Stimulated activated CD4-positive, alpha-beta T cell treated with anti-CD3 and anti-CD28 coated beads, Interleukin-1b, Interleukin-23, amount 100 ng/mL, for 4 hours (primary cell): ENCODE data around the gene LRRC45.

ENCODE experiments used
- DNase-seq, 2 donors: peaks; one replicate each; pipeline ENCODE4 v3.0.0-alpha.2; 2020; ENCODE audit warnings: low read depth in 2 of 2

The LRRC45 gene

DNA sequence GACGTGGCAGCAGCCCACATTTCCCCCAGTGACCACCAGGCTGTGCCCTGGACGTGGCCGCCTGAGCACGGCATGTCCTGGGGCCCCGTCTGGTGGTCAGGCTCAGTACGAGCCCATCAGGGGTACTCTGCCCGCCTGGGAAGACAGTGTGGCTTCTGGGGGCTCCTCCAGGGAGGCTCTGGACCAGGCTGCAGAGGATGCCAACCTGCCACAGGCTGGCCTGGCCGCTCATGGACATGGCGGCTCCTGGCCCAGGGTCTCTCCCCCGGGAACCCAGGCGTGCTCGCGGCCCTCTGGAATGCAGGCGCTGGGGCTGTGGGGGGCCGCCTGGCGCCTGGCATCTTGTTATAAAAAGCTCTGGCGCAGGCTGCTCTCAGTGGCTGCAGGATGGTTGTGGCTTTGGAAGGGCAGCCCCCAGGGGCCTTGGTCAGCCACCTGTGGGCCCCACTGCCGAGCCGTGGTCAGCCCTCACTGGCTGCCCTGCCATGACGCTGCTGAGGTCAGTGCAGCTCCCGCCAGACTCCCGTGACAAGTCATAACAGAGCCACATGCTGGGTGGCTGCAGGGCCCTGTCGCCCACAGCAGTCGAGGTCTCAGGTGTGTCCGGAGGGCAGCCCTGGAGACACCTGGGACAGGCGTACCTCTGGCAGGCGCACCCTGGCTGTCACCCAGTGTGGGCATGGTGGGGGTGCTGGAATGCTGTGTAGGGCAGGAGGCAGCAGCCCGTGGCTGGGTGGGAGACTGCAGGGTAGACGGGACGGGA lies 15.4 kb upstream of the LRRC45 start:
- no peak for DNase-seq

DNA sequence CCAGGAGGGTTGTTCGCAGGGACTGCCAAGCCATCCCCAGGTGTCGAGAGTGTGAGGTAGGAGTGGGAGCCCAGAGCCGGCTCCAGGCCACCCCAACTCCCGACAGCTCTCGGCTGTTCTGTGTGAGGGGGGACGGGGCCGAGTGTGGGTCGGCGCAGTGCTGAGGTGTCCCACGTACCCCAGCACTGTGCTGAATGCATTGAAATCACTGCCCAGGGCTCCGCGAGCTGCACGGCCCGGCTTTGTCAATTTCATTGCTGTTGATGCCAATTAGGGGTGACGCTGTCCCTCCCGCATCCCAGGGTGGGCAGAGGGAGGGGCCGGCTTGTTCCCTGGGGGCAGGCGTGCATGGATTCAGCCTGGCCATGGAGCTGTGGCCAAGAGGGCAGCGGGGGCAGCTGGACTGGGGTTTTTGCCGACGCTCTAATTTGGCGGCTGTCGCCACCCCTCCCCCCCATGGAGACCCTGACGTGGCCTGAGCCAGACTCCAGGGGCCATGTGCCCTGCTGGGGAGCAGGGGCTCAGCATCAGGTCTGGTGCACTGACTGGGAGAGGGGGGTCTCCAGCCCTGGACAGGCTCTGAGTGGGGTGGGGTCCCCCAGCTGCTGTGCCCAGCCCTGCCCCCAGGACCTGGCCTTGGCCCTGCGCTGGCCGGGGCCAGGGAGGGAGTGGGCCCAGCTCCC lies 14.7 kb upstream of the LRRC45 start:
- DNase-seq: no peak

DNA sequence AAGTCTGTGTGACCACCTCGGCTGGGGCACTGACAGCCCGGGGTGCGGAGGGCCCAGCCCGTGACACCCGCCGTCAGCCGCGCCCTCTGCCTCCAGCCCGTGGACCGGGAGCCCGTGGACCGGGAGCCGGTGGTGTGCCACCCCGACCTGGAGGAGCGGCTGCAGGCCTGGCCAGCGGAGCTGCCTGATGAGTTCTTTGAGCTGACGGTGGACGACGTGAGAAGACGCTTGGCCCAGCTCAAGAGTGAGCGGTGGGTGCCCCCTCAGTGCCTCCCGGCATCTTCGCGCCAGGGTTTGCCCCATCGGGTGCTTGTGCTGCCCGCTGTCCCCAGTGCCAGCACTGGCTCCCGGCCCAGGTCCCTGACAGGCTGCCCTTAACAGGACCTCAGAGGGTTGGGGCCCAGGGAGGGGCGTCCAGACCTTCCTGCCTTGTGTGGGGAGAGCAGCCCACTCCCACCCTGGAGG lies 14.1 kb upstream of the LRRC45 start:
- DNase-seq: no peak

DNA sequence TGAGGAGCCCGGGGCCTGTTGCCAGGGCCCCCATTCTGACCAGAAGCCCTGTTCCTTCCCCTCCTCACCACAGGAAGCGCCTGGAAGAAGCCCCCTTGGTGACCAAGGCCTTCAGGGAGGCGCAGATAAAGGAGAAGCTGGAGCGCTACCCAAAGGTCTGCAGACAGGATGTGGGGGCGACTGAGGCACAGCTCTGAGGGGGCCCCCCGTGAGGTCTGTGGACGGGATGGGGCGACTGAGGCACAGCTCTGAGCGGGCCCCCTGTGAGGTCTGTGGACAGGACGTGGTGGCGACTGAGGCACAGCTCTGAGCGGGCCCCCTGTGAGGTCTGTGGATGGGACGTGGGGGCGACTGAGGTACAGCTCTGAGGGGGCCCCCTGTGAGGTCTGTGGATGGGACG lies 13.7 kb upstream of the LRRC45 start:
- DNase-seq: no peak

DNA sequence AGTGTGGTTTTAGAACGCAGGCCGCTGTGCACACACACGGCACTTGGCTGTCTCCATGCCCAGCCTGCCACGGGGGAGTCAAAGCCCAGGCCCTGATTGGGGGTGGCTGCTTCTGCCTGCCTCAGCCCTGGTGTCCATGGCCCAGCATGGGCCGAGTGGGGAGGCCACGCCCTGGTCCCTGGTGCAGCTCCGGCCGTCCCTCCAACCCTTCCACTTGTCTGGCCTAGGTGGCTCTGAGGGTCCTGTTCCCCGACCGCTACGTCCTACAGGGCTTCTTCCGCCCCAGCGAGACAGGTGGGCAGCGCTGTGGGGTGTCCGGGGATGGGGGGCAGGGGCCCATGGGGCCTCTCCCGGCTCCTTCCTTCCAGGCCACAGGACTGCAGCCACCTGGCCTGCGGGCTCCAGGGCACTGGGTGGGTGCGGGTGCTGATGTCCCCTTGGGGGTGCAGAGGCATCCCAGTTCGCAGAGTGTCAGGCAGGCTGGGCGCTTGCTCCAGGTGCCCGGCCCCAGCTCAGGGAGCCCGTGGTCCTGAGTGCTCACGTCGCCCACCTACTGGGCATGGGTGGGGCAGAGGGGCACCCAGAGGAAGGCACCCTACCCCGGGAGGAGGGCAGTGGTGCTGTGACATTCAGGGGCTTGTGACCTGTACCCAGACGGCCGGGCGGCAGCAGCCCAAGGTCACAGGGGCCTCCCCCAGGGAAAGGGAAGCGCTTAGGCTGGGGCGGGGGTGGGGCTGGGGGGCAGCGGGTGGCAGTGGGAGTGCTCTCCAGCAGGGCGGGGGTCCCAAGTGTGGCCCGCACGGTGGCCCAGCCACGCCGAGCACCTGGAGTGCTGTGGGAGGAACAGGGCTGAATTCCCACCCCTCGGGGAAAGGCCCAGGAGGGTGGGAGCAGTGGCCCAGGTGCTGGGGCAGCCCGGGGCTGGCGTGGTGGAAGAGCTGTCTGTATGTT lies 12.3 kb upstream of the LRRC45 start:
- no peak for DNase-seq

DNA sequence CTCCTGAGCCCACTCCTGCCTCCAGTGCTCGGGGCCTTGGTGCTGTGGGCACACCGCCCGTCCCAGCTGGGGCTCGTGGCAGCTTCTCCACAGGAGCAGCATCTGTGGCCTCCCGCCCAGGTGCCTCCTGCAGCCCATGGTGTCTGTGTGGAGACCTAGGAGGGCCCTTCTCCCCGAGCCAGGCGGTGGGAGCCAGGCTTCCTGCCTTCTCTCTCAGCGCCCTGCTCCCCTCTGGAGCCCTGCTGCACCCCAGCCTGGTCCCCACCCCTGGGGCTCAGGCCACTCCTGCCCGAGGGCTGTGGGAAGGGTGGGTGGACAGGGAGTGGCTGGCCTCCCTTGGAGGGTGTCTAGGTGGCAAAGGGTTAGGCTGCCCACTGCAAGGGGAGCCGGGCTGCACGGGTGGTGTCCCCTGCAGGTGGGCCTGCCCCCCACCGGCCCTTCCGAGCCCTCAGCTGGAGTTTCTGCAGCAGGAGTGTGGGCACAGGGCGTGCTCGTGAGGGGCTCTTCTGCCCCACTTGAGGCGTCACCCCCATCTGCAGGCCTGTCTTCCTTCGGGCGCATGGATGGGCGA lies 11.4 kb upstream of the LRRC45 start:
- DNase-seq: no peak

DNA sequence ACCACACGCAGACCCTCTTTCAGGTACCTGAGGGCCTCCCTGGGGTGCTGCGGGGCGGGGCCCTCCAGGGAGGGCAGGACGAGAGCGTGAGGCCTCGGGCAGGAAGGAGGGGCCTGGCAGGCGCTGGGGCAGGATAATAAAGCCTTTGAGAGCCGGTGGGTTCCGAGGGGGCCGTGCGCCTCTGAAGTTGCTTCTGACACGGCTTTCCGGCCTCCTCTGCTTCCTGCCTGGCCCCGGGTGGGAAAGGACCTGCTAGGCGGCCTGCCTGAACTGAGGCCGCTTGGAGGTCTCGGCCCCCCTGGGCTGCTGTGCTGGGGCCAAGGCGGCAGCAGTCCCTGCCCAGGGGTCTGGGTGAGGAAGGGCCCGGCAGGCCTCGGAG lies 10.9 kb upstream of the LRRC45 start:
- no peak for DNase-seq

DNA sequence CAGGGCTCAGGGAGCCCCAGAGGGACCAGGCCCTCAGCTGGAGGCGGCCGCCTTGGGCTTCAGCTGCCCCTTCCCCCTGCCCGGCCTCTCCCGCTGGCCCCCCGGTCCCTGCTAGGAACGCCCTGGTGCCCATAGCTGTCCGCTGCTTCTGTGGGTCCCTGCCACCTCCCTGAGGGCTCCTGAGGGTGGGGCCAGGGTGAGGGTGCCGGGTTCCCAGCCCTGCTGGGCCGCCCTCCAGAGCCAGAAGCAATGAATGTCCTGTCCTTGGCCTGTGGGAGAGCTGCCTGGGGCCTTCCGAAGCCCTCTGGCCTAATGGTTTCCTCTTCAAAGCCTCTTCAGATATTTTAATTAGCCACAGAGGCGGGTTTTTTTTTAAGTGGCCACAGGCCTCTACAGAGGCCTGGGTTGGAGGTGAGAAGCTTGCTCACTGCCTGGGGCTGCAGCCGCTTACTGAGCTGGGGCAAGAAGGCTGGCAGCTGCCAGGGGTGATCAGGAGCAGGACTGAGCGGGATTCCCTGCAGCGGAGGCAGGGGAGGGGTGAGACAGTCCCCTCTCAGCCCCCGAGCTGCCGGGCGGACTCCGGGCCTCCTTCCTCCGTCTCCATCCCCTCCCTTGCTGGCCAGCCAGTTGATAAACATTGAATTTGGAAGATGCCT lies 10.3 kb upstream of the LRRC45 start:
- DNase-seq: no peak

DNA sequence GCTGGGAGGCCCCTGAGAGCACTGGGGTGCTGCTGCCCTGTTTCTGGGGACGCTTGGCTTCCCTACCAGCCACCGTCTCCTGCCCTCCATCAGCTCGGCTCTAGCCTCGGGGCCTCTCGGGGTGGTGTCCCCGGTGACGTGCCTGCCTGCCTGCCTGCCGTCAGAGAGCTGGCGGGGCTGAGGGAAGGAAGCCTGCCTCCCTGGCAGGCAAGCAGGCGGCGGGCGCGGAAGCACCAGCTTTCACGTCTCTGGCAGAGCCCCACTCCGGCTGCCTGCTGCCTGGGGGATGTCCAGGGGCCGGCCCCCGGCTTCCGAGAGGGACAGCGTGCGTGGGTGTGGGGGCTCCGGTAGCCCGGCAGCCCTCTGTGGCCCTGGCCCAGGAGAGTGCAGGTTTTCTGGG lies 9.8 kb upstream of the LRRC45 start:
- DNase-seq: no peak

DNA sequence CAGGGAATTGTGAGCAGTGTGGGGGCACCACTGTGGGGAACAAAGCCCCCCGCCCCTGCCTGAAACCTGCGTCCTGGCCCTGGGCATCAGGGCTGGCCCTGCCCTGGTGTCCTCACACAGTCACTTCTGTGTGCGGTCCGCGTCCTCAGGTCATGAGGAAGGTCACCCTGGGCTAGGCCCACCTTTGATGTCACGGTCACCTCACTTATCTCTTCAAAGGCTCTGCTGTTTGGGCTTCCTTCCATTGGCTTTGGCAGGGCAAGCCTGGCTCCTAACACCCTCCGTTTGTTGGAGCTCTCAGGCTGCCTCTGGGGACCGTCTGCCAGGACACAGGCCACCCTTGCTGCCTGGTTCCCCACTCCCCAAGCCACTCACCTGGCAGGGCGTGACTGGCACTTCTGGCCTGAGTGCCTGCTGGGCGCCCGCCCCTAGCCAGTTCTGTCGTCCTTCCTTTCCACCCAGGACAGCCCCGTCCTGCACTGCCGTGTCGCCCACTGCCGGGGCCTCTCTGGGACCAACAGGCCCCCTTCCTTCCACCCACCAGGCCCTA lies 9.3 kb upstream of the LRRC45 start:
- no peak for DNase-seq

DNA sequence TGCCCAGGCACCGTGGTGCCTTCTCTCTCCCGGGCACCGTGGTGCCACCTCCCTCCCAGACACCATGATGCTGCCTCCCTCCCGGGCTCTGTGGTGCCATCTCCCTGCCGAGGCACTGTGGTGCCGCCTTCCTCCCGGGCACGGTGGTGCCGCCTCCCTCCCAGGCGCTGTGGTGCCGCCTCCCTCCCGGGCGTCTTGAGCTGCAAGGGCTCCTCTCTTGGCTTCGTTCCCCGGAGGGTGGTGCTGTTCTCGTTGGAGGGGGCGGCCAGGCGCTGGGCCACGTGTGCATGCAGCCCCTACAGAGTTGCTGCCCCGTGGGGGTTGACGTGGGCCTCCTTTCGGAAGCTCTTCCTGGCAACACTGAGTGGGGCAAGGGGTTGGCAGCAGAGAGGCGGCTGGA lies 8.7 kb upstream of the LRRC45 start:
- no peak for DNase-seq

DNA sequence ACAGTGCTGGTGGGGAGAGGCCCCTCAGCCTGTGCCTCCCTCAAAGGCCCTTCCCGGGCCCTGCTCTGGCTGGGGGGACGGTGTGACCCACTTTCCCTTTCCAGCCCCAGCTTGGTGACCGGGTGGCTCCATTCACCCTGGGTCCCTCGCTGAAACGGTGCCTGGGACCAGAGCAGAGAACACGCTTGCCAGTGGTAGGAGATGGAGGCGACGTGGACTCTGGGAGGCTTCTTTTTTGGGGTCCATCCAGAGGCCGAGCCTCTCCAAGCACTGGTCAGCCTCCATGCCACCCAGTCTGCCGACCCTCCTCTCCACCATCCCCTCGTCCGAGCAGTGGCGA lies 8.2 kb upstream of the LRRC45 start:
- no peak for DNase-seq

DNA sequence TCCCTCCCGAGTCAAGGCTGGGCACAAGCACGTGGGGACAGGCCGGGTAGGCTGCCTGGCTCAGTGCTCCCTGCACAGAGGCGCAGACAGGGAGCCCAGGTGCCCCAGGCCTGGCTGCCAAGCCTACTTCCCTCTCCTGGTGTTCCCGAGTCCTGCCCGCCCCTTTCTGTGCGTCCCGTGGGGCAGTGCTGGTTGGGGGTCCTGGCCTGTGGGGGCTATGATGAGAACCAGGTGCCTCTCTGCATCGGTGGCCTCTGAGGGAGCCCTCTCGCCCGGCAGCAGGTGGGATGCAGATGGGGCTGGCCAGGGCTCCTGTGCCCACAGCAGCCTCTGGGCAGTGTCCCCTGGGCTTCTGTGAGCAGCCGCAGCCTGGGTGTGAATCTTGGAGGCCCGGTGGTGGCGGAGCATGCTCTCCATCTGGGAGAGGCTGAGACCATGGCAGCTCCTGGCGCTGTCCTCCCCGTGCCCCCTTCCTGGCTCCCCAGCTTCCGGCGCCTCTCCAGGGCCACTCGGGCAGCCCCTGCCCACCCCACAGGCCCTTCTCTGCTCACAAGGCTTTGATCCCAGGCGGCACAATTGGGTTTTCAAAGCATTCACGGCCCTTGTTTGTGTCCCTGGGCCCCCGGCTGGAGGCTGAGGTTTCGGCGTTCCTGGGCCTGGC lies 7.7 kb upstream of the LRRC45 start:
- no peak for DNase-seq

DNA sequence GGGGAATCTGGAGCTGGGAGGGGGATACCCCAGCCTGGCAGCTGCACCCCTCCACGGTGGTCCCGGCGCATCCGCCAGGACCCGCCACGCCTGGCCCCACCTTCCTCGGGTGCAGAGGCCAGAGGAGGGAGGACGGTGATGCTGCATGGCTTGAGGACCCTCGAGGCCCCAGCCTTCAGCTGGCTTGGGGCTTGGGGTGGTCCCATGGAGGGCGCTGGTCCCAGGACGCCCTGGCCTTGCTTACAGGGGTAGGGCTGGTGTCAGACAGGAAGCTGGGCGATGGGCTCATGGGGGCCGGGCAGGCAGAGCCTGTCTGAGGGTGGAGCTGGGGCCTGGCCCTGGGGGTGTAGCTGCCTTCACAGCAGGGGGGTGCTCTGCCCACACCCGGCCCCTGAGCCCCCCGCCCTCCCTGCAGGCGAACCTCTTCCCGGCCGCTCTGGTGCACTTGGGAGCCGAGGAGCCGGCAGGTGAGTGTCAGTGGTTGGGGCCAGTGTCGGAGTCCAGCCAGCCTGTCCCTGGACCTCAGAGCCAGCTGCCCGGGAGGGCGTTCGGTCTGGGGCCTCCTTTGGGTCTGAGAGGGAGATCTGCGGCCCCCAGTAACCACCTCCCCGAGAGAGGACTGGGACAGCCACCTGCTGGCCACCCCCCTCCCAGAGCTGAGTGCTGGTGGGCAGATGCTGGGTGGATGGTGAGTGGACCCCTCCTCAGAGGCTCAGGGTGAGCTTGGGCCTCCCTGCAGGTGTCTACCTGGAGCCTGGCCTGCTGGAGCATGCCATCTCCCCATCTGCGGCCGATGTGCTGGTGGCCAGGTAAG lies 6.8 kb upstream of the LRRC45 start:
- DNase-seq: no peak

DNA sequence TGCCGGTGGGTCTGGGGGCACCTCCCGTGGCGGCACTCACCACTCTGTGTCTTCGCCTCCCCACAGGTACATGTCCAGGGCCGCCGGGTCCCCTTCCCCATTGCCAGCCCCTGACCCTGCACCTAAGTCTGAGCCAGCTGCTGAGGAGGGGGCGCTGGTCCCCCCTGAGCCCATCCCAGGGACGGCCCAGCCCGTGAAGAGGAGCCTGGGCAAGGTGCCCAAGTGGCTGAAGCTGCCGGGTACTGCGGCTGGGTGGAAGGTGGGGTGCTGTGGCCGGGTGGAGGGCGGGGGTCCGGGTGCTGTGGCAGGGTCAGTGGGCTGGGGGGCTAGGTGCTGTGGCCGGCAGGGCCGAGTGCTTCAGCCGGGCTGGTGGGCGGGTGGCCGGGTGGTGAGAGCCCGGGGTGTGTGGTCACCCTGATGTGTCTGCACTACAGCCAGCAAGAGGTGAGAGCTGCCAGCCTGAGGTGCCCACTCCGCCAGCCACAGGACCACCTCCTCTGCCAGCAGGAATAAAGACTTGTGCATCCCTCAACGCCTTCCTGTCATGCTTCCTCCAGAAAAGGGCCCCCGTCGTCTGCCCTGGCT lies 6.1 kb upstream of the LRRC45 start:
- no peak for DNase-seq

DNA sequence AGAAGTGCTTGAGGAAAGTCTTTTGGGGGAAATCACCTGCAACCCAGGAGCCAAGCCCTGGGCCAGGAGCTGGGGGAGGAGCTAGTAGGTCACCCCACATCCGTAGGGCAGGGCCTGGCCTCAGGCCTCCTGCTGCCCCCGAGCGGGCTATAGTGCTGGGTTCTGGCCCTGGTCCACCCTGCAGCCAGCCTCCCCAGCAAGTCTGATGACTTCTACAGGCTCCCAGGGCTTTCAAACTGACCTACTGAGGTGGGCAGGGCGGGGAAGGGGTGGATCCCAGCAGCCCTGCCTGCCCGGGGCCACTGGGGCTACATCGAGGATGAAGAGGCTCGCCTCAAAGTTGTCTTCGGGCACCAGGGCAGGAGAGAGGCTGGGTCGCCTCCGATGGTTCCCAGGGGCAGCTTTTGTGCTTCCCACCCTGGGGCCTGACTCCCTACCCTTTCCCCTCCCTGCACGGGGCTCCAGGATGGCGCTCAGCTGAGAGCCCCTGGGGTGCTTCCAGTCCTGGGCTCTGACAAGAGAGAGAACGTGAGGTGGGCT lies 5.4 kb upstream of the LRRC45 start:
- no peak for DNase-seq

DNA sequence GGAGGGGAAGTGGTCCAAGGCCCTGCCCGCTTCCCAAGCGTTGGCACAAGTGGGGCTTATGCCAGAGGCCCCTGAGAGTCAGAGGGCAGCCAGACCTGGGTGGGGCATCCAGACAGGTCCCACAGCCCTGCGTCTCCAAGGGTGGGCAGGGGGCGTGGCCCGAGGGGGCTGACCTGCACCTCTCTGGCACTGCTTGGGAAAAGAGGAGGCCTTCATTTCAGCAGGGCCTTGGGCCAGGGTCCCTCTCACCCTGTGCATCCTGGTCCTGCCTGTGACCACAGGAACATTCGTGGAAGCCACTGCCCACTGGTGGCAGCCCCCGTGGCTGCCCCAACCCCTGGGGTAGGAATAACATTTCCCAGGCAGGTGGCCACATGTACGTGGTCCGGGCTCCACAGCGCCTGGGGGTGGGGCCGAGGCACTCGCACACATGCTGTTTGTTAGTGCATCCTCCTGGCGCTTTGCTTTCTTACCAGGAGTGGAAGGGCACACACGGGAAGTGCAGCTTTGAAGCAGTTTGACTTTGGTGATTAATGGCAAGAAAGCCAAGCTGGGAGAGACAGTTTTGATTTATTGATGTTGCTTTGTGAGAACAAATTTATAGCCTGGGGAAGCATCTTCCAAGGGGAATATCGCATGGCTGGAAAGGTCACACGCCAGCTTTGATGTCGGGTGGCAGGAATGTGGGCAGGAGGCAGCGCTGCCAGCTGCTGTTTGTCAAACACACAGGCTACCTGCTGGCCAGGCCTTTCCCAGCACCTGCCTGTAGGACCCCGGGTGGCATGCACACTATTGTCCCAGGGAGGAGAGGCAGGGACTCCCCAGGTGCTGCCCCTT lies 4.7 kb upstream of the LRRC45 start:
- no peak for DNase-seq

DNA sequence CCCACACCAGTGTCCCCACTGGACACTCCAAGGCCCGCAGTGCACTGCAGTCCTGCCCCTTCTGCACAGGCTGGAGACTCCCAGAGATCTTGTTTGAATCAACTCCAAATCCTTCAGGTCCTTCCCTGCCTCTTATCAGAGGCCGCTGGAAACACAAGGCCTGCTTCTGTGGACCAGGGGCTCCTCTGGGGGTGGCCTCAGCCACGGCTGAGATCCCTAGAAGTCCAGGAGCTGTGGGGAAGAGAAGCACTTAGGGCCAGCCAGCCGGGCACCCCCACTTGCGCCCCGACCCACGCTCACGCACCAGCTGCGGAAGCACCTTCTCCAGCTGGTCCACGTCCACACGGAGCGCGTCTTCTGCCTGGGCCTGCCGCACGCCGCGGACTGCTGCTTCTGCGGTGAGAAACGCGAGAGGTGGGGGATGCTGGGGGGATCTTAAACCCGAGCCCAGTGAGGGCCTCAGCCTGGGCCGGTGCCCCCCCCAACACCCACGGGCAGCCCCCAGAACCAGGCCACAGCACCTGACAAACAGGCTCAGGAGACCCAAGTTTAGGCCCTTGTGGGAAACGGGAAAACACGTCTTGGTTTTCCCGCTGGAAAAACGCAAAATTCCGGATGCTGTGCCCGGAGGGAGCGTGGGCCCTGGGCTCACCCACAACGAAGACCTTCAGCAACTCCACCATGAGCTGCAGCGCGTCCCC lies 4.0 kb upstream of the LRRC45 start:
- no peak for DNase-seq
